GM21825 (cell line): ENCODE measurements around the gene TXNDC16.
A peak's percentile ranks its signal among the peaks of the same experiment; 100 is the strongest.
"Not testable (repeated sequence)": the region's sequence is repeated elsewhere in the genome, so short reads cannot be mapped to it uniquely, and the experiment has no call there.

Experiments used
- ATAC-seq: cut with Tn5 transposase; IDR thresholded peaks from one replicate; pipeline ENCODE4 v1.9.1; 2021; ENCODE audit warnings: mild to moderate bottlenecking, moderate library complexity; ENCODE audit not compliant: unreplicated experiment

Gene TXNDC16, protein sequence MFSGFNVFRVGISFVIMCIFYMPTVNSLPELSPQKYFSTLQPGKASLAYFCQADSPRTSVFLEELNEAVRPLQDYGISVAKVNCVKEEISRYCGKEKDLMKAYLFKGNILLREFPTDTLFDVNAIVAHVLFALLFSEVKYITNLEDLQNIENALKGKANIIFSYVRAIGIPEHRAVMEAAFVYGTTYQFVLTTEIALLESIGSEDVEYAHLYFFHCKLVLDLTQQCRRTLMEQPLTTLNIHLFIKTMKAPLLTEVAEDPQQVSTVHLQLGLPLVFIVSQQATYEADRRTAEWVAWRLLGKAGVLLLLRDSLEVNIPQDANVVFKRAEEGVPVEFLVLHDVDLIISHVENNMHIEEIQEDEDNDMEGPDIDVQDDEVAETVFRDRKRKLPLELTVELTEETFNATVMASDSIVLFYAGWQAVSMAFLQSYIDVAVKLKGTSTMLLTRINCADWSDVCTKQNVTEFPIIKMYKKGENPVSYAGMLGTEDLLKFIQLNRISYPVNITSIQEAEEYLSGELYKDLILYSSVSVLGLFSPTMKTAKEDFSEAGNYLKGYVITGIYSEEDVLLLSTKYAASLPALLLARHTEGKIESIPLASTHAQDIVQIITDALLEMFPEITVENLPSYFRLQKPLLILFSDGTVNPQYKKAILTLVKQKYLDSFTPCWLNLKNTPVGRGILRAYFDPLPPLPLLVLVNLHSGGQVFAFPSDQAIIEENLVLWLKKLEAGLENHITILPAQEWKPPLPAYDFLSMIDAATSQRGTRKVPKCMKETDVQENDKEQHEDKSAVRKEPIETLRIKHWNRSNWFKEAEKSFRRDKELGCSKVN

DNA sequence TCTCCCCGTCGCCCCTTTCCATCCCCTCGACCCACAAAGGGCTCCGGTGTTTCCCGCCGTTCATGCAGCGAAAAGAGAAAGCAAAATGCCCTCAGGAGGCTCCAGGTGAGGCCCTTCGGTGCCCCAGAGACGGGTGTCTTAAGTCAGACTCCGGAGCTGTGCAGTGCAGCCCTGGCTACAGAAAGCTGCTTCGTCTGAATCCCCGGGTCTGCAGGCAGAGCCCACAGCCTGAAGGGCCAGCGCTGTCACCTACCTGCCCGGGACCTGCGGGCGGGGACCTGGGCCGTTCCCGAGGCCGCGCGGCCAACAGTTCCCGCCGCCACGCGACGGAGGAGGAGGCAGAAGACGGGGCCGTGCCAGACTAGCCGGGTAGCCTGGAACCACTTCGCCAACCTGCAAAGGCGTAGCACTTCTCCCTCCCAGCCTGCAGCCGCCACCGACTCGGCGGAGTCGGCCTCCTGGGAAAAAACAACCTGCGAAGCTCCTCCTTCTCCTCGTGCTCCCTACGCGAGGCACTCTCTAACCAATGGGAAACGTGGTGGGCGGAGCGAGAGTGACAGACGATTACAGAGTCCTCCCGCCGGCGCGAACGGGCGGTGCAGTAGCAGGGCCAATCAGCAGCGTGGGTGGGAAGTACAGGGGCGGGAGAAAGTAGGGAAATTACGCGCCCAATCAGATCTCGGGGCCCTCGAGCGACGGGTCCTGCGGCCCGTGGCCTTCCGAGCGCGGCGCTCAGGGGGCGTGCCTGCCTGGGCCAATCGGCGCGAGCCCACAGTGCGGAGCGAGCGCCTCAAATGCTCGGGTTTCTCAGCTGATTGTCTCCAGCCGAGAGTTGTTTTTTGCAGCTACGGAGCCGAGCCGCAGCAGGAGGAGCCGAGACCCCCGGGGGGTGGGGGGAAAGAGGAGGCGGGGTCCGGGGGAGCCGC, at the start of gene TXNDC16, which contains the start of gene GPR137C:
TSS of gene TXNDC16 (minus strand) at position 443 of the 926 bp plus-strand sequence. CDS start 8,948 bp downstream, outside the sequence.
TSS of gene GPR137C (plus strand) at position 774 of the 926 bp plus-strand sequence. CDS start 312 bp downstream, outside the sequence.
- ATAC-seq: peak; percentile 95

GRCh38 chr14:52599974-52600373, 47.7 kb upstream of the TXNDC16 start:
- ATAC-seq: no peak

DNA sequence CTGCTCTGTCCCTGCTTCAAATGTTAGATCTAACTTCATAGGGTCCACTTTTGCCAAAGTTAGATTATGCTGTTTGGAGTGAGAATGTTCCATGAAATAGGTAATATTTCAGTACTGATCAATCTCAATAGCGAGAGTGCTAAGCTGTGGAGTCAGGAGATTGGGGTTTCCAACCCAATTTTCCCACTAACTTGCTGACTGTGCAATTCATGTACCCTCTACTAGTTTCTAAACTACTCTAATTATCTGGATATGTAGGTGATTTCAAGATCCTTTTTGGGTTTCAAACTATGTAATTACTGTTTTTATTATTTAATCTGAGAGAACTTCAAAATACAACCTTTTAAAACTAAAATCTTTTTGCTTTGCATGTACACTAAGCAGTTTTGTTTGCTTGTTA, 46.3 kb upstream of the TXNDC16 start:
- no peak for ATAC-seq

- ATAC-seq: no peak
These were observed 44.6 kb upstream of the TXNDC16 start for GRCh38 chr14:52596861-52597260.

DNA sequence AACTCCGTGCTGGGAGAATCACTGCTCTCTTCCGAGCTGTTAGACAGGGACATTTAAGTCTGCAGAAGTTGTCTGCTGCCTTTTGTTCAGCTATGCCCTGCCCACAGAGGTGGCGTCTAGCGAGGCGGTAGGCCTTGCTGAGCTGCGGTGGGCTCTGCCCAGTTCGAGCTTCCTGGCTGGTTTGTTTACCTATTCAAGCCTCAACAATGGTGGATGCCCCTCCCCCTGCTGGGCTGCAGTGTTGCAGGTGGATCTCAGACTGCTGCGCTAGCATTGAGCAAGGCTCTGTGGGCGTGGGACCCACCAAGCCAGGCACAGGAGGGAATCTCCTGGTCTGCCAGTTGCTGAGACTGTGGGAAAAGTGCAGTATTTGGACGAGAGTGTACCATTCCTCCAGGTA, 44.0 kb upstream of the TXNDC16 start:
- no peak for ATAC-seq

DNA sequence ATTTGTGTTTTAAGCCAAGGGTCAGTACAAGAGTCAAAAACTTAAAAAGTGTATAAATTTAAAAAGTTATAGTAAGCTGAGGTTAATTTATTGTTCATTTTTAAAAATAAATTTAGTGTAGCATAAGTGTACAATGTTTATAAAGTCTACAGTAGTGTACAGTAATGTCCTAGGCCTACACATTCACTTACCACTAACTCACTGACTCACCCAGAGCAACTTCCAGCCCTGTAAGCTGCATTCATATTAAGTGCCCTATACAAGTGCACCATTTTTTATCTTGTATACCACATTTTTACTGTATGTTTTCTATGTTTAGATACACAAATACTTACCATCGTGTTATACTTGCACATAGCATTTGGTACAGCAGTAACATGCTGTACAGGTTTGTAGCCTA, 38.0 kb upstream of the TXNDC16 start:
- no peak for ATAC-seq

DNA sequence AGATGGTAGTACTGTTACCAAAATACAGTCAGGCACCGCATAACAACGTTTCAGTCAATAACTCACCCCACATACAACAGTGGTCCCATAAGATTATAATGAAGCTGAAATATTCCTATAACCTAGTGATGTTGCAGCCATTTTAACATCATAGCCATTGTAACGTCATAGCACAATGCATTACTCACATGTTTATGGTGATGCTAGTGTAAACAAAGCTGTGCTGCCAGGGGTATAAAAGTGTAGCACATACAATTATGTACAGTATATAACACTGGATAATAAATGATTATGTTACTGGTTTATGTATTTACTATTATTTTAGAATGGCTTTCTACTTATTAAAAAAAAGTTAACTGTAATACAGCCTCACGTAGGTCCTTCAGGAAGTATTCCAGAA, 37.3 kb upstream of the TXNDC16 start:
- ATAC-seq: no peak

GRCh38 chr14:52583544-52583943, 31.2 kb upstream of the TXNDC16 start:
- ATAC-seq: no peak

DNA sequence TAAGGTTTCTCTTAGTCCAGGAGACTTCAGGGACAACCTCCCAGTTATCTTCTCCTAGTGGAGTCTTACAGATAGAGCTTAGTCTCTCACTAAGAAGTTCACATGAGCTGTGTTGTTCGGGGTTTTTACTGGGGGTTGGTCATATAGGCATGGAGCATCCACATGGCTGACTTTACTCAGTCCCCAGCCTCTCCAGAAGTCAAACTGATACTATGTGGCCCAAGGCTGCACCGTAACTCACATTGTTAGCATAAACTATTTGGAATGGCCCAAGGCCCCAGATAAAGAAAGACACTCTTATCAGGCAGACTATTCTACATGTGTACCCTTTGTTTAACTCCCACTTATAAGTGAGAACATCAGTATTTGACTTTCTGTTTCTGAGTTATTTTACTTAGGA, 23.6 kb upstream of the TXNDC16 start:
- ATAC-seq: no peak

GRCh38 chr14:52568454-52568853, 16.1 kb upstream of the TXNDC16 start:
- not testable (repeated sequence) for ATAC-seq

GRCh38 chr14:52563120-52563519, 10.8 kb upstream of the TXNDC16 start:
- no peak for ATAC-seq

- no peak for ATAC-seq
These were observed 6.4 kb upstream of the TXNDC16 start for GRCh38 chr14:52558688-52559087.

DNA sequence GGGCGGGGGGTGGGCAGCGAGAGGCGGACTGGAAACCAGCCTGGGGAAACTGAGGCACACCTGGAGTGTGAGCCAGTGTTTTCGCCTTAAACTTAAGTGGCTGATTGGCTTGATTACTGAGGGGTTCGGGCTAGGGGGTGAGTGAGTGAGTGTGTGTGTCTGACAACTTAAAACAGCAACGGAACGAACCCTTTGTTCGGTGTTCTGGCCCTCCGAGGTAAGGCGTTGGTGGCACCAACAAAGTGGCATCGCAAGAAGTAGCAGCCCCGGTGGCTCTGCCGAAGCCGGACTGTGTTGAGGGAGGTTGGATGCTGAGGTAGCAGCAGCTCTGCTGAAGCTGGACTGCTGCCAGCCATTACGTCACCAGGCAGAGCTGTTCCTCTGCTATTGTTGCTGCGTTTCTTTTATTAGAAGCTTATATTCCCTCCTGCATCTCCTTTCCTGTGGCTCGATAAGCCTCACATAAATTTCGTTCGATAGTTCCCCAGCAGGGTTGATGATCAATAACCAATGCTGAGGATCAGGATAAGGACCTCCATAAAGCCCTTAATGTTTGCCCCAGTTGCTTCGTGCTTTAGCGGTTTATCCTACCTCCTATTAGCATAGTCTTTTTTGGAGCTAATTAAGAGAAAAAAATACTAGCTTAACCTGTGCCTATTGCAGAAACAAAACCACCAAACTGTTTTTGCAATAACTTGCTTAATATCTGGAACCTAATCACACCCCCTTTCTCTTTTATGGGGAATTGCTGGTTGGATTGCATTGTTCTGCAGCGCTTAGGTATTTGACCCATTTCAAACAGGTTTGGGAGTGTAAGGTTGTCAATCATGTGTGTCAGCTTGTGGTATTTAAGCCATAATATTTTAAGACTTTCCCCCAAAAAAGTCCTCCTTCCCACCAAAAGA, 1.6 kb upstream of the TXNDC16 start:
- no peak for ATAC-seq

DNA sequence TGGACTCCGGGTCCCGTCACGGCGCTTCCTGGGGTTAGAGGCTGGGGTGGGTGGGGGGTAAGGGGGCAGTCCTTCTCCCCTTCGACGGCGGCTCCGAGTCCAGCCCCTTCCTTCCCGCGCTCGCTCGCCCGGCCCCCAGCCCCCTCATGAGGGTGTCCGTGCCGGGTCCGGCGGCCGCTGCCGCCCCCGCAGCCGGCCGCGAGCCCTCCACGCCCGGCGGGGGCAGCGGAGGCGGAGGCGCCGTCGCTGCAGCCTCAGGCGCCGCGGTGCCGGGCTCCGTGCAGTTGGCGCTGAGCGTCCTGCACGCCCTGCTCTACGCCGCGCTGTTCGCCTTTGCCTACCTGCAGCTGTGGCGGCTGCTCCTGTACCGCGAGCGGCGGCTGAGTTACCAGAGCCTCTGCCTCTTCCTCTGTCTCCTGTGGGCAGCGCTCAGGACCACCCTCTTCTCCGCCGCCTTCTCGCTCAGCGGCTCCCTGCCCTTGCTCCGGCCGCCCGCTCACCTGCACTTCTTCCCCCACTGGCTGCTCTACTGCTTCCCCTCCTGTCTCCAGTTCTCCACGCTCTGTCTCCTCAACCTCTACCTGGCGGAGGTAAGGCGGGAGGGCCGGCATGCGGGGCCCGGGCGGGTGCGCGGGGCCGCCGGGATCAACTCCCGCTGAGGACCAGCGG, 831 bp upstream of the TXNDC16 start:
- ATAC-seq: peak; percentile 15

DNA sequence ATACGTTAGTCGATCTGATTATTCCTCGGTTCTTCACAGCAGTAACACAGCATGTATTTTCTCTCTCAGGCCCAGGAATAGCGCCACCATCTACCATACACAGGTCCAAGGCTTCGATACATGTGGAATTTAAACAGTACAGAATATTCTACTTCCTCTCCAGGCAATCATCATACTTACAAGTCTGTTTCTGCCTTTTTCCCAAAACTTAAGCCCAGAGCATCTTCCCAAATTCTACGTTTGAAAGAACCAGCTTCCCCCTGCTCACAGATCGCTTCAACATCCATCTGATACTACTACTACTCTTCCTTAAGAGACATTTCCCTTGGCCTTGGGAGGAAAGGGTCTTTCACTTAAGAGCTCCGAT, 626 bp downstream of the TXNDC16 start:
- no peak for ATAC-seq

GRCh38 chr14:52551205-52551604, 1.1 kb downstream of the TXNDC16 start:
- ATAC-seq: no peak

DNA sequence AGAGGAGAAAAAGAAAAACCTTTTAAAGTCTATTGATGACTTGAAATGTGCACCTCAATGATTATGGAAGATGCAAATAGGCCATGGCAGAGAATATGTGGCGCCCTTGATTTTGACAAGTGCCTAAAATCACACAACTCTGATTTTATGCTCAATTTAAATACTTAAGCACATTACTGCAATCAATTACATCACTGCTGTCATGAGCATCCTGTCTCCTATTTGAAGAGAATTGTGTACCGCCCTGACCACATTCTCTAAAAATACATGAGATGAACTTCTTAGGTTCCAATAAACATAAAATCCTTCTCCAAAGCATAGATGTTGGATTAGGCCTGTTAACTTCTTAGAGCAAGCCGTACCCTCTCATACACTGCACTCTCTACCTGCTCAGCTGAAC, 1.6 kb downstream of the TXNDC16 start:
- ATAC-seq: no peak

DNA sequence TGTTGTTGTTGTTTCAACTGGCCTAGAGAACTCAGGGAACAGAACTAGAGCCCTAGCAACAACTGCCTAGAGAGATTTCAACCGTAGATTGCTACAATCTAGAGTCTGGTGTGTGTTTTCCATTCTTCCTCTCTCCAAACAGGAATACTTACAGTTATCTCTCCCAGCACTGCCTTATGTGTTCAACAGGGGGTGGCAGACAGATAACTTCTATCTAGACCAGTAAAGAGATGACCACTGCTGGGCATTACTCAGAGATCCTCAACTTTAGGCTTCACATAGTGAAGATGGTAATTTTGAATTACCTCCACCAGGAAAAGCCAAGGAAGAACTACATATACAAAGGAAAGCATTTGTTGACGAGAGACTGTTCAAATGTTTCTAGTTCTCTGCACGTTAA, 4.8 kb downstream of the TXNDC16 start:
- no peak for ATAC-seq

DNA sequence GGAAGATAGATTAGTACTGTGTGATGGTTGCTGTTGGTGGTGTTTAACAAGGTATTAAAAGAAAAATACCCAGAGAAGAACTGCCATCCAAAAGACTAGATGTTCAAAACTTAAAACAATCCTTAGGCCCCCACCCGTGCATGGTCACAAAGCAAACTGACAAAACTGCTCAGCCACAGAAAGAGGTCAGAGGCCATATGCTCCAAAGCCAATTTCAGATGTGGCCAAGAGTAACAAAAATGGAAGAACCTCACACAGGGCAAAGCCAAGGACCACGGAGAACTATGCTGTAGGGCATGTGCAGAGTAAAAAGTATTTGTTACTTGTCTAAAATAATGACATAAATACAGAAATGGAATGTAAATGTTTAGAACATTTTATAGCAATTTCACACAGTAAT, 5.3 kb downstream of the TXNDC16 start:
- ATAC-seq: no peak
